ENCODE results near the gene ZBTB20. TPM values are rescaled to one million over a fixed set of nuclear protein-coding genes. Genes with fewer than 3 reads are reported as not detected.
A peak's percentile ranks its signal among the peaks of the same experiment; 100 is the strongest.

Gene ZBTB20
- total and polyA plus RNA-seq, 12 donors, result 2.8 to 167 (median 108) TPM

GRCh38 chr3:114364806-114365654 lies 782.1 kb downstream of the ZBTB20 start:
- no peaks in the 10 kb centered on the region for H3K36me3 ChIP-seq (replicated peaks in 1 of 2)
- H3K9me3 ChIP-seq (replicated peaks in 1 of 3), result no peaks in the 10 kb centered on the region
- intact Hi-C loops (cut with DNase I), result no loop called here
- 78 to 81% (median 79%) methylated on average over 6 of the region's 6 CpGs for WGBS, 4 donors
- no peak overlapping the region for H3K4me3 ChIP-seq
- peak overlapping the region in 3 of 5 donors; percentile 57 to 62 (median 60) for H3K27ac ChIP-seq
- TF ChIP-seq POLR2A (IDR thresholded peaks at IDR 0.05), result no peak
- no peak for TF ChIP-seq CTCF (IDR thresholded peaks at IDR 0.05)
- H3K4me1 ChIP-seq (replicated peaks in 1 of 2), result peaks cover 24 to 51% of the 10 kb centered on the region in 2 donors
- H3K27me3 ChIP-seq, result no peaks in the 10 kb centered on the region
- no peak for DNase-seq

DNA sequence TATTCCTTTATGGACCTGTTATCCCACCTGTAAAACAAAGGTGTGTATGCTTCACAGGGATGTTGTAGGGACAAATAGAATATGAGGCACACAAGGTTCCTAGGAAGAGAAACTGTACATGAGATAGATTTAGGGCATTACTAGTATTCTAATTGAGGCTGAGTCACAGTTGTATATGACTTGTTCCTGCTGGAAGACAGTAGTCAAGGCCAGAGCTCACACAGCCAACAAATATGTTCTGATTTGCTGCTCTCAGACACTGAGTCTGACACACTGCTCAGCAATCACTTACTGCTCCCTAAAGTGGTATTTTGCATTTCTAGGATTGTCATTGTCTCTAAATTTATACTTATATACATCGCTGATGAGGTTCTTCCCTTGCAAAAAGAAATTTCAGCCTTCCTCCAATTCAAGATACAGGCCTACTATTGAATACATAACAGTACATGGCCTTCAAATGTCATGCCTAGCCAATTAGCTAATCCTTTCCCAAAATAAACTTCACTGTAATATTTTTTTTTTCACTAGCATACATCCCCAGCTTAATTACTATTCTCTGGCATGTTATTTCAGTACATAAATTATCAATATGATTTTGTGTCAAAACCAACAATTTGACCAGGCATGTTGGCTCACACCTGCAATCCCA lies 783.4 kb downstream of the ZBTB20 start:
- 26 to 66% (median 42%) methylated on average over 1 of the region's 1 CpG for WGBS, 4 donors
- peak overlapping the region in 4 of 5 donors; percentile 53 to 62 (median 58) for H3K27ac ChIP-seq
- intact Hi-C loops (cut with DNase I), result no loop called here

DNA sequence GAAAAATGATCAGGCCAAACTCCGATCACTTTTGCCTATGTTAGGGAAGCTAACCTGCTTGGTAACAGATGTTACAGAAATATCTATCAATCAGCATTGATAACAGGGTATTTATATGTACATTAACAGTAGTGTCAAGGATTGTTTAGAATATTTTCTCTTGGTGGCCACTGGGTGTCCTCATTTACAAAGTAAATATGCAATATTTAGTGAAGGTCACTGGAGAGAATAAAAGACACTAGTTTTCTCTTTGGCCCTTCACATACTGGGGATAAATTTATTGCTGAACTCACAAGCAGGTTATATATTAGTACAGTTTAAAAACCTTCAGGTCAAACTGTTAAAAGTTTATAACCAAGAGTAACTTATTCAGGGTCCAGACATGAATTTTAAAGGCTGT lies 784.3 kb downstream of the ZBTB20 start:
- DNase-seq, result no peak
- WGBS, 4 donors, result 46 to 54% (median 51%) methylated on average over 1 of the region's 1 CpG
- intact Hi-C loops (cut with DNase I), result no loop called here
- H3K27ac ChIP-seq, result peak overlapping the region in 4 of 5 donors; percentile 43 to 60 (median 55)
- H3K27me3 ChIP-seq, result no peaks in the 10 kb centered on the region
- H3K36me3 ChIP-seq (replicated peaks in 1 of 2), result no peaks in the 10 kb centered on the region
- peak; percentile 28 to 67 (median 52) for TF ChIP-seq CTCF (IDR thresholded peaks at IDR 0.05)
- TF ChIP-seq POLR2A (IDR thresholded peaks at IDR 0.05), result no peak
- no peaks in the 10 kb centered on the region for H3K9me3 ChIP-seq (replicated peaks in 1 of 3)
- H3K4me1 ChIP-seq (replicated peaks in 1 of 2), result peaks cover 18 to 36% of the 10 kb centered on the region in 2 donors
- no peak overlapping the region for H3K4me3 ChIP-seq

More for the DNA sequence above, 783.4 kb downstream of the ZBTB20 start:
- peak; percentile 47 to 80 (median 73) for DNase-seq
- TF ChIP-seq POLR2A (IDR thresholded peaks at IDR 0.05) (no peak), CTCF (IDR thresholded peaks at IDR 0.05) (no peak)
- no peak overlapping the region for H3K4me3 ChIP-seq
- H3K36me3 ChIP-seq (replicated peaks in 1 of 2), result no peaks in the 10 kb centered on the region
- H3K9me3 ChIP-seq (replicated peaks in 1 of 3), result no peaks in the 10 kb centered on the region
- no peaks in the 10 kb centered on the region for H3K27me3 ChIP-seq
- peaks cover 18 to 37% of the 10 kb centered on the region in 2 donors for H3K4me1 ChIP-seq (replicated peaks in 1 of 2)

DNA sequence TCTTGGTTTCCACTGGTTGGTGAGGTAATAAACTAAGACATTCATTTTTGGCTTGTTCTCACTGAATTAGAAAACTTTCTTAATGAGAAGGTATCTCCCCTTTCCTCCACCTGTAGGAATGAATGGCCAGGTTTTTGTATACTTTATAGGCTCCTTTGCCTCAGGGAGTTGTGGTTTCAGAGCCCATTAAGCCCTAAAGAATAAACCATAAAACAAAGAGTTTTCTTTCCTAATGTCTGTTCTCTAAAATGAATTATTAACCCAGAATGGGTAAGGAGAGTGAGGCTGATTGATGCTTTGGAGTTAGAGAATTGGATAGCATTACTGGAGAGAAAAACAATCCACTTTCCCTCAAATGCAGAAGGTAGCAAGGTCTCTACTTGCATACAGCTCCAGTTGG lies 785.7 kb downstream of the ZBTB20 start:
- Histone ChIP-seq H3K27ac (no peak overlapping the region), H3K4me3 (no peak overlapping the region), H3K9me3 (replicated peaks in 1 of 3) (no peaks in the 10 kb centered on the region), H3K4me1 (replicated peaks in 1 of 2) (peaks cover 18 to 36% of the 10 kb centered on the region in 2 donors), H3K27me3 (no peaks in the 10 kb centered on the region), H3K36me3 (replicated peaks in 1 of 2) (no peaks in the 10 kb centered on the region)
- DNase-seq, result no peak
- TF ChIP-seq CTCF (IDR thresholded peaks at IDR 0.05) (no peak), POLR2A (IDR thresholded peaks at IDR 0.05) (no peak)
- intact Hi-C loops (cut with DNase I), result no loop called here
